NB4 (cell line): ENCODE measurements around the gene BAZ1A.

ENCODE experiments used
- POLR2A ChIP-seq: IDR thresholded peaks from 2 replicates; pipeline ENCODE4 v1.6.1; 2011; ENCODE audit warnings: mild to moderate bottlenecking; ENCODE audit not compliant: insufficient read length; ENCODE audit errors: extremely low read depth
- TF ChIP-seq, protein P1 (sequence below): IDR thresholded peaks from 2 replicates; pipeline ENCODE4 v1.6.1; 2011; ENCODE audit warnings: low read depth, low read length
- TF ChIP-seq, protein P2 (sequence below): IDR thresholded peaks from one replicate; pipeline ENCODE4 v1.5.1; 2012; ENCODE audit warnings: low read depth, low read length

DNA sequence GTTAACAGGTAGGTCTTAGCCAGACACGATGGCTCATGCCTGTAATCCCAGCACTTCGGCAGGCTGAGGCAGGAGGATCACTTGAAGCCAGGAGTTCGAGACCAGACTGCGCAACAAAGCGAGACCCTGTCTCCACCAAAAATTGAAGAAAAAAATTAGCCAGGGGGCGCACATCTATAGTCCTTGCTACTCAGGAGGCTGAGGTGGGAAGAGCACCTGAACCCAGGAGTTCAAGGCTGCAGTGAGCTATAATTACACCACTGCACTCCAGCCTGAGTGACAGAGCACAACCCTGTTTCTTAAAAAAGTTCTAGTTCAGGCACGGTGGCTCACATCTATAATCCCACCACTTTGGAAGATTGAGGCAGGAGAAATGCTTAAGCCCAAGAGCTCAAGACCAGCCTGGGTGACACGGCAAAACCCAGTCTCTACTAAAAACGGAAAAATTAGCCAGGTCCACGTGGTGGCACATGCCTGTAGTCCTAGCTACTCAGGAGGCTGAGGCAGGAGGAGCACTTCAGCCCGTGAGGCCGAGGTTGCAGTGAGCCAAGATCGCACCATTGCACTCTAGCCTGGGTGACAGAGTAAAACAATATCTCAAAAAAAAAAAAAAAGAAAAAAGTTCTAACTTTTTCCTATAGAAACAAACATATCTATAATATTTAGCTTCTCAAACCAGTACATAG, 9.1 kb downstream of the BAZ1A start:
- TF ChIP-seq, protein P1, sequence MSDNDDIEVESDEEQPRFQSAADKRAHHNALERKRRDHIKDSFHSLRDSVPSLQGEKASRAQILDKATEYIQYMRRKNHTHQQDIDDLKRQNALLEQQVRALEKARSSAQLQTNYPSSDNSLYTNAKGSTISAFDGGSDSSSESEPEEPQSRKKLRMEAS = no peak
- TF ChIP-seq, protein P2, sequence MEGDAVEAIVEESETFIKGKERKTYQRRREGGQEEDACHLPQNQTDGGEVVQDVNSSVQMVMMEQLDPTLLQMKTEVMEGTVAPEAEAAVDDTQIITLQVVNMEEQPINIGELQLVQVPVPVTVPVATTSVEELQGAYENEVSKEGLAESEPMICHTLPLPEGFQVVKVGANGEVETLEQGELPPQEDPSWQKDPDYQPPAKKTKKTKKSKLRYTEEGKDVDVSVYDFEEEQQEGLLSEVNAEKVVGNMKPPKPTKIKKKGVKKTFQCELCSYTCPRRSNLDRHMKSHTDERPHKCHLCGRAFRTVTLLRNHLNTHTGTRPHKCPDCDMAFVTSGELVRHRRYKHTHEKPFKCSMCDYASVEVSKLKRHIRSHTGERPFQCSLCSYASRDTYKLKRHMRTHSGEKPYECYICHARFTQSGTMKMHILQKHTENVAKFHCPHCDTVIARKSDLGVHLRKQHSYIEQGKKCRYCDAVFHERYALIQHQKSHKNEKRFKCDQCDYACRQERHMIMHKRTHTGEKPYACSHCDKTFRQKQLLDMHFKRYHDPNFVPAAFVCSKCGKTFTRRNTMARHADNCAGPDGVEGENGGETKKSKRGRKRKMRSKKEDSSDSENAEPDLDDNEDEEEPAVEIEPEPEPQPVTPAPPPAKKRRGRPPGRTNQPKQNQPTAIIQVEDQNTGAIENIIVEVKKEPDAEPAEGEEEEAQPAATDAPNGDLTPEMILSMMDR = no peak
- TF ChIP-seq POLR2A = no peak
